ENCODE data around the gene ZBTB7C. TPM values are rescaled to one million over a fixed set of nuclear protein-coding genes. Genes with fewer than 3 reads are reported as not detected.

ZBTB7C gene
- total and polyA plus RNA-seq, 10 of the 15 experiments (the other 5 are each of a cell fraction or from before 2014, with no cell fraction given): under 0.01 to 0.08 (median 0.01) TPM; not detected in 7

GRCh38 chr18:48450685-48451084 lies 41.5 kb upstream of the ZBTB7C start (continued):
- TF ChIP-seq ZNF592 (IDR thresholded peaks at IDR 0.05): no peak
- no peak for TF ChIP-seq ZNF24 (IDR thresholded peaks at IDR 0.05)

GRCh38 chr18:48446582-48447225 lies 37.5 kb upstream of the ZBTB7C start:
- ATAC-seq (peak; percentile 97), DNase-seq (ENCODE audit: low read depth, low spot score) (no peak), FAIRE-seq (peak; percentile 85)
- CTCF ChIA-PET: interaction anchor here (0.6 to 3.0 kb wide), 12 partner anchors 10 to 672 kb away, joined by 3 to 17 read pairs (median 3); no protein-coding TSS in a partner anchor
- POLR2A ChIA-PET: no interaction called here
- in situ Hi-C loops (cut with MboI): loop anchor here (5.0 to 10.0 kb wide), 2 partner anchors 419 to 672 kb away; no protein-coding TSS in a partner anchor
- peaks cover 3% of the 10 kb centered on the region for H4K20me1 ChIP-seq (ENCODE audit: control insufficient read depth, insufficient read depth)
- H3K4me1 ChIP-seq (ENCODE audit: control insufficient read depth, insufficient read depth, low read length): no peaks in the 10 kb centered on the region
- H3K36me3 ChIP-seq (ENCODE audit: control insufficient read depth in 2 of 2, insufficient read depth in 2 of 2, low read length in 1 of 2): no peaks in the 10 kb centered on the region
- no peaks in the 10 kb centered on the region for H3K9me3 ChIP-seq (replicated peaks; ENCODE audit: control insufficient read depth, insufficient read depth, low read length)
- RAD21 ChIA-PET (ENCODE audit: unreplicated experiment): no interaction called here
- H3K27ac ChIP-seq (ENCODE audit: control insufficient read depth, insufficient read depth): no peak overlapping the region
- BruUV-seq (replicated peaks): no TSS peak
- no peak overlapping the region for H3K4me3 ChIP-seq
- intact Hi-C loops (cut with micrococcal nuclease; ENCODE audit: unreplicated experiment): loop anchor here (1.0 to 5.0 kb wide), 3 partner anchors 216 to 674 kb away; no protein-coding TSS in a partner anchor
- H3K27me3 ChIP-seq (replicated peaks in 1 of 2; ENCODE audit: control insufficient read depth in 2 of 2, insufficient read depth in 2 of 2, low read length in 1 of 2): peaks cover 0 to 4% of the 10 kb centered on the region in 2 experiments; a peak in 3 of 4 replicates
- WGBS (ENCODE audit: insufficient coverage, insufficient replicate concordance, low lambda C conversion rate, missing lambda C conversion rate): 42% methylated on average over 30 of the region's 30 CpGs
- no peak overlapping the region for H3K9ac ChIP-seq (ENCODE audit: control insufficient read depth, insufficient read depth, low read length)
- SMC1A ChIA-PET (ENCODE audit: uncharacterized antibody, unreplicated experiment): no interaction called here
- no peak overlapping the region for H2AFZ ChIP-seq (ENCODE audit: control insufficient read depth, low read depth, low read length)
- H3K79me2 ChIP-seq (ENCODE audit: control insufficient read depth, insufficient read depth, low read length): no peaks in the 10 kb centered on the region
- H3K4me2 ChIP-seq (ENCODE audit: control insufficient read depth, insufficient read depth): no peak overlapping the region
- TF ChIP-seq ZZZ3 (IDR thresholded peaks at IDR 0.05; ENCODE audit: control insufficient read depth, insufficient read length, low read depth): no peak
- no peak for TF ChIP-seq KAT2A (conservative IDR thresholded peaks at IDR 0.05; ENCODE audit: control insufficient read depth, low read depth, low read length)
- TF ChIP-seq PRDM15 (CRISPR knock-in tag; IDR thresholded peaks at IDR 0.05): no peak
- no peak for TF ChIP-seq NKRF (conservative IDR thresholded peaks at IDR 0.05)
- no peak for TF ChIP-seq BHLHE40 (IDR thresholded peaks at IDR 0.05; ENCODE audit: borderline replicate concordance in 1 of 2, low read depth in 2 of 2, low read length in 1 of 2)
- TF ChIP-seq GATAD2B (conservative IDR thresholded peaks at IDR 0.05; ENCODE audit: low read depth): no peak
- TF ChIP-seq ATF2 (IDR thresholded peaks at IDR 0.05; ENCODE audit: low read length): no peak

Measured in GM12878 (cell line).